Liver (tissue), 5 donors: Measurements from ENCODE around the gene NFIX. TPM values are rescaled to one million over a fixed set of nuclear protein-coding genes. Genes with fewer than 3 reads are reported as not detected.

Source experiments
- NR2F2 ChIP-seq: IDR thresholded peaks from 2 replicates; pipeline ENCODE4 v1.6.1; 2016; ENCODE audit warnings: antibody characterized with exemption
- RAD21 ChIP-seq, 2 donors: IDR thresholded peaks; 2 replicates each; pipeline ENCODE4 v1.6.1; 2016; ENCODE audit warnings: antibody characterized with exemption in 2 of 2, mild to moderate bottlenecking in 2 of 2
- ZBTB33 ChIP-seq: IDR thresholded peaks from 2 replicates; pipeline ENCODE4 v1.6.1; 2016; ENCODE audit warnings: antibody characterized with exemption
- polyA plus RNA-seq, 2 donors: library from polyadenylated mRNA; stranded (reverse) in 1 of 2; unstranded in 1 of 2; fragments of 200-250 nt in 1 of 2; fragments of >200 nt in 1 of 2; fragmentation: Nextera tagmentation in 1 of 2; extraction: Ambion mirVana in 1 of 2; gene quantifications; one replicate each; pipeline versions ENCODE4 v1.2.1 to v1.2.3, GENCODE V29; 2013 to 2015
- total RNA-seq, 2 donors: library from RNA; depleted of rRNA; stranded (reverse); fragments of >200 nt; gene quantifications; one replicate each; pipeline ENCODE4 v1.2.3, GENCODE V29; 2014
- donor health status: healthy.
- donor health status: healthy.
- donor health status: healthy.

The NFIX gene
- total and polyA plus RNA-seq, 4 donors = 3.3 to 18.4 (median 12.6) TPM

- TF ChIP-seq ZBTB33 (no peak), RAD21 (IDR thresholded peaks at IDR 0.05) (no peak), NR2F2 (no peak)
Observed at GRCh38 chr19:13146763-13147563, 151.7 kb downstream of the NFIX start (continued).

Other genes starting within 250 kb of the NFIX start
- gene BEST2, start 243.7 kb upstream of the NFIX start, total RNA-seq = not detected
- gene BEST2, start 243.7 kb upstream of the NFIX start, polyA plus RNA-seq = not detected
- 10 to 100 TPM; 11.3 to 36.4 TPM for gene HOOK2, start 219.9 kb upstream of the NFIX start, total RNA-seq
- gene HOOK2, start 219.9 kb upstream of the NFIX start, polyA plus RNA-seq = 10 to 100 TPM; 12.9 to 17.0 TPM
- gene JUNB, start 204.0 kb upstream of the NFIX start, total RNA-seq = 10 to 100 TPM; 68.6 to 79.2 TPM
- 10 to 100 TPM; 32.7 to 44.6 TPM for gene JUNB, start 204.0 kb upstream of the NFIX start, polyA plus RNA-seq
- 1,000 to 10,000 TPM in 1 of 2 donors, 100 to 1,000 TPM in 1; 222 to 1,737 TPM for gene PRDX2, start 193.7 kb upstream of the NFIX start, total RNA-seq
- gene PRDX2, start 193.7 kb upstream of the NFIX start, polyA plus RNA-seq = 100 to 1,000 TPM; 265 to 301 TPM
- gene THSD8, start 193.4 kb upstream of the NFIX start, total RNA-seq = under 1 TPM in 1 of 2 donors, not detected in 1; 0.33 TPM
- gene THSD8, start 193.4 kb upstream of the NFIX start, polyA plus RNA-seq = under 1 TPM; 0.22 to 0.35 TPM
- 10 to 100 TPM in 1 of 2 donors, 1 to 10 TPM in 1; 1.8 to 17.5 TPM for gene RNASEH2A, start 188.9 kb upstream of the NFIX start, total RNA-seq
- gene RNASEH2A, start 188.9 kb upstream of the NFIX start, polyA plus RNA-seq = 1 to 10 TPM; 2.3 to 4.6 TPM
- not detected for gene RTBDN, start 160.9 kb upstream of the NFIX start, total RNA-seq
- not detected for gene RTBDN, start 160.9 kb upstream of the NFIX start, polyA plus RNA-seq
- under 1 TPM; 0.08 to 0.19 TPM for gene MAST1, start 157.0 kb upstream of the NFIX start, total RNA-seq
- gene MAST1, start 157.0 kb upstream of the NFIX start, polyA plus RNA-seq = under 1 TPM; 0.26 to 0.54 TPM
- 10 to 100 TPM; 11.9 to 13.7 TPM for gene DNASE2, start 114.0 kb upstream of the NFIX start, total RNA-seq
- gene DNASE2, start 114.0 kb upstream of the NFIX start, polyA plus RNA-seq = 10 to 100 TPM; 11.3 to 18.4 TPM
- gene KLF1, start 108.3 kb upstream of the NFIX start, total RNA-seq = 100 to 1,000 TPM in 1 of 2 donors, not detected in 1; 234 TPM
- gene KLF1, start 108.3 kb upstream of the NFIX start, polyA plus RNA-seq = not detected
- gene GCDH, start 104.3 kb upstream of the NFIX start, total RNA-seq = 100 to 1,000 TPM in 1 of 2 donors, 10 to 100 TPM in 1; 65.8 to 118 TPM
- 10 to 100 TPM; 68.6 to 87.7 TPM for gene GCDH, start 104.3 kb upstream of the NFIX start, polyA plus RNA-seq
- under 1 TPM in 1 of 2 donors, not detected in 1; 0.42 TPM for gene SYCE2, start 76.2 kb upstream of the NFIX start, total RNA-seq
- under 1 TPM; 0.07 to 0.43 TPM for gene SYCE2, start 76.2 kb upstream of the NFIX start, polyA plus RNA-seq
- gene FARSA, start 61.8 kb upstream of the NFIX start, total RNA-seq = 10 to 100 TPM; 29.8 to 34.0 TPM
- gene FARSA, start 61.8 kb upstream of the NFIX start, polyA plus RNA-seq = 10 to 100 TPM; 34.7 to 50.1 TPM
- 1,000 to 10,000 TPM in 1 of 2 donors, 100 to 1,000 TPM in 1; 618 to 1,316 TPM for gene CALR, start 56.9 kb upstream of the NFIX start, total RNA-seq
- gene CALR, start 56.9 kb upstream of the NFIX start, polyA plus RNA-seq = 1,000 to 10,000 TPM in 1 of 2 donors, 100 to 1,000 TPM in 1; 913 to 1,228 TPM
- 100 to 1,000 TPM in 1 of 2 donors, 10 to 100 TPM in 1; 42.9 to 112 TPM for gene RAD23A, start 49.6 kb upstream of the NFIX start, total RNA-seq
- gene RAD23A, start 49.6 kb upstream of the NFIX start, polyA plus RNA-seq = 10 to 100 TPM; 45.0 to 88.6 TPM
- gene GADD45GIP1, start 38.3 kb upstream of the NFIX start, total RNA-seq = 10 to 100 TPM in 1 of 2 donors, 1 to 10 TPM in 1; 8.4 to 22.1 TPM
- gene GADD45GIP1, start 38.3 kb upstream of the NFIX start, polyA plus RNA-seq = 10 to 100 TPM; 23.6 to 54.2 TPM
- gene DAND5, start 25.9 kb upstream of the NFIX start, total RNA-seq = under 1 TPM in 1 of 2 donors, not detected in 1; 0.23 TPM
- gene DAND5, start 25.9 kb upstream of the NFIX start, polyA plus RNA-seq = not detected
- 10 to 100 TPM in 1 of 2 donors, 1 to 10 TPM in 1; 2.0 to 69.7 TPM for gene LYL1, start 107.4 kb downstream of the NFIX start, total RNA-seq
- gene LYL1, start 107.4 kb downstream of the NFIX start, polyA plus RNA-seq = 1 to 10 TPM in 1 of 2 donors, under 1 TPM in 1; 0.35 to 2.6 TPM
- 10 to 100 TPM in 1 of 2 donors, 1 to 10 TPM in 1; 8.3 to 15.6 TPM for gene TRMT1, start 121.3 kb downstream of the NFIX start, total RNA-seq
- gene TRMT1, start 121.3 kb downstream of the NFIX start, polyA plus RNA-seq = 10 to 100 TPM in 1 of 2 donors, 1 to 10 TPM in 1; 9.8 to 13.7 TPM
- gene NACC1, start 122.8 kb downstream of the NFIX start, total RNA-seq = 10 to 100 TPM; 16.7 to 18.7 TPM
- 10 to 100 TPM in 1 of 2 donors, under 1 TPM in 1; 0.86 to 24.7 TPM for gene NACC1, start 122.8 kb downstream of the NFIX start, polyA plus RNA-seq
- 10 to 100 TPM; 15.7 to 23.3 TPM for gene STX10, start 154.9 kb downstream of the NFIX start, total RNA-seq
- gene STX10, start 154.9 kb downstream of the NFIX start, polyA plus RNA-seq = 10 to 100 TPM; 19.2 to 32.7 TPM
- 10 to 100 TPM; 11.4 to 20.3 TPM for gene IER2, start 154.9 kb downstream of the NFIX start, total RNA-seq
- gene IER2, start 154.9 kb downstream of the NFIX start, polyA plus RNA-seq = 10 to 100 TPM; 23.6 to 38.9 TPM